NCI-H2227 (cell line): ENCODE data around the gene BANF1.
"Not testable (repeated sequence)": the region's sequence is repeated elsewhere in the genome, so short reads cannot be mapped to it uniquely, and the experiment has no call there.

Experiments used
- DNase-seq: peaks from one replicate; lab custom pipeline; 2025; ENCODE audit not compliant: unreplicated experiment; lab: John Stamatoyannopoulos, UW

The BANF1 gene

DNA sequence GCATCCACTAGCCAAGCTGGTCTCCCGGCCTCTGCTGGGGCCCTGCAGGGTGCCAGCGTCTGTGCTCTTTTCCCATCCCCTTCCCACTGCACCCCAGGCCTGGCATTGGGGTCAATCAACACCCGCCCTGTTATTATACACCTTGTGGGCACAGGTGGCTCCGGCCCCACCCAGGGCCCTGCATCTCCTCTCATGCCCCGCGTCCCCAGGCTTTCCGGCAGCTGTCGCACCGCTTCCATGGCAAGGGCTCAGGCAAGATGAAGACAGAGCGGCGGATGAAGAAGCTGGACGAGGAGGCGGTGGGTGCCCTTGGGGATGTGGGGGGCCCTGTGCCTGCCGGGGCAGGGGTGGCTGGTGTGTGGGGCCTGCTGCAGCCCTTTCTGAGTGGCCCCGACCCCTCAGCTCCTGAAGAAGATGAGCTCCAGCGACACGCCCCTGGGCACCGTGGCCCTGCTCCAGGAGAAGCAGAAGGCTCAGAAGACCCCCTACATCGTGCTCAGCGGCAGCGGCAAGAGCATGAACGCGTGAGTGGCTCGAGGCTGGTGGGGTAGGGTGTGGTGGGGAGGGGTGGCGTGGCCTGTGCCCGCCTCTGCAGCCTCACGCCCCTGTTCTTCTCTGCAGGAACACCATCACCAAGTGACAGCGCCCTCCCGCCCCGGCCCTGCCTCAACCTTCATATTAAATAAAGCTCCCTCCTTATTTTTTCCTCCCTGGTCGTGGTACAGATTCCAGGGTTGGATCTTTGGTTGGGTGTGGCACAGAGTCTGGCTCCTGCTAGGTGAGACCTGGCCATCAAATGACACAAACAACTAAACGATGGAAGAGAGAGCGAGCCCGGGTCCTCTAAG is 23.7 kb upstream of the BANF1 start:
- no peak for DNase-seq

DNA sequence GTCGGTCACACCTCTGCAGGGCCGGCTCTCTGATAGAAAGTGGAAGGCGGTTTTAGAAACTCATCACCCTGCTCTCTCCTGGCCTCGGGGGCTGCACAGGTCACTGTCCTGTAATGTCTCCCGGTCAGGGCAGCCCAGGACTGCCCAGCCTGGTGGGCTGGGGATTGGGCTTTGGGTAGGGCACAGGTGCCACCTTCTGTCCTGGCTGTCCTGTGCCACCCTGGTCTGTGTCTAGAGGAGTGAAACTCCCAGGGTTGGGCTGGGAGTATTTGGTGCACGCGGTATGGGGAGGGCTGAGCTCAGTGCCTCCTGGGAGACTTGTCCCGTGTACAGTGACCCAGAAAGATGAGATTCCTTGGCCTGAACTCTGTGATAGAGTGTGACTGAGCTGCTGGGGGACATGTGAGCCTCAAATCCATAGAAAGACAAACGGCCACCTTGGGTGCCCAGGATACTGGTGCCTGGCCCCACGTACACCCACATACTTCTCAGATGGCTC is 23.0 kb upstream of the BANF1 start:
- no peak for DNase-seq

DNA sequence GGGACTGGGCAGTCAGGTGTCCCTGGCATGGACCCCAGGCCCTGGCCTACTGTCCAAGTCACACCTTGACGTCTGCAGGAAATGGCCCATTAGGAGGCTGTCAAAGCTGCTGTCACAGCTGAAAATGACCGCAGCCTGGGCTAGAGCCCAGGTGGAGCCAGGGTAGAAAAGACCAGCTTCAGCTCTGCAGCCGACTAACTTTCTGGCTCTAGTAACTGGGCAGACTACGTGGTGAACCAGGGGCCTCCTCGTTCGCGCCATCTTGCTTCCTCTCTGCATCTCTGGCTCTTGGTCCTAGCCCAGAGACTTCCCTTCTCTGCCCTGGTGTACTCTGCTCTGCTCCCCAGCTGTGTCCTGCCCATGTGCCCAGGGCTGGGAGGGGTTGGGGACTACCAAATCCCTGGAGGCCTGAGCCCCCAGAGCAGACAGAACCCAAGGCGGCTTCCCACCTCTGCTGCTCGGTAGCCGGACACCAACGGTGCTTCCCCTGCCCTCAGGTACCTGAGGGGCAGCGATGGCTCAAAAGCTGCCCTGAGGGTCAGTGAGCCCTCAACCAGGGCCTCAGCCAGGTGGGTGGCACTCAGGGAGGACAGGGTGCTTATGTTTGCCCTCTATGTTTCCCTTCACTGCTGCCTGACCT is 21.1 kb upstream of the BANF1 start:
- no peak for DNase-seq

DNA sequence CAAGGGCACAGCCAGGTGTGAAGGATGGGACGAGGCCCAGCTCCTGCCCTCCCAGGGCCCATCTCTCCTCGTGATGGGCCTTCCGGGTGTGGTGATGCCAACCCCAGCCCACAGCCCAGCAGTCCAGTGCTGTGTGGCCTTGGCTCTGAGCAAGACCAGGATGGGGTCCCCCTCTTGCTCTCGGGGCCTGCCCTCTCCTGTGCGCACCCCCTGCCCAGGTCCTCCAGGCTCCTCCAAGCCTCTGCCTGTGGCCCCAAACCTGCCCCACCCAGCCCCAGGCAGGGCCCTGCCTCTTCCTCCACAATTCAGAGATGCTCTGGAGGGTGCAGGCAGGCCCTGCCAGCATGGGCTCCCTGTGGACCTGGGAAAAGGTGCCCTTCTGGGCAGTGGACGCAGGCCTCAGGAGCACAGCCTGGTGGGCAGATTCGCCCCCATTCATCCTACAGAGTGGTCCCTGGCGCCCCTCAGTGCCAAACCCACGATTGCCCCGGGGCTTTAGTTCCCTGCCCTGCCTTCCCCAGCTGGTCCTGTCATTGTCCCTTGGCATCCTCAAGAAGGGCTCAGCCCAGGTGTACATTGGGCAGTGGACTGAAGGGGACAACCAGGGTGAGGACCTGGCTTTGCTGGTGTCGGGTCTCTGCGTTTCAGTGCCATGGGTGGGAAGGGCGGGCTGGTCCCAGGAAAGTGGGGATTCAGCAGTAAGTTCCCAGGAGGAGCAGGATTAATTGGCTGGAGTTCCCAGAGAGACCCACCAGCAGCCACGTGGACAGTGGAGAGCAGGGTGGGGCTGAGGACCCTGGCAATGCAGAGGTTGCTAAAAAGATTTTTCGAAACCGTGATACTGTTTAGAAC is 20.1 kb upstream of the BANF1 start:
- DNase-seq: no peak

DNA sequence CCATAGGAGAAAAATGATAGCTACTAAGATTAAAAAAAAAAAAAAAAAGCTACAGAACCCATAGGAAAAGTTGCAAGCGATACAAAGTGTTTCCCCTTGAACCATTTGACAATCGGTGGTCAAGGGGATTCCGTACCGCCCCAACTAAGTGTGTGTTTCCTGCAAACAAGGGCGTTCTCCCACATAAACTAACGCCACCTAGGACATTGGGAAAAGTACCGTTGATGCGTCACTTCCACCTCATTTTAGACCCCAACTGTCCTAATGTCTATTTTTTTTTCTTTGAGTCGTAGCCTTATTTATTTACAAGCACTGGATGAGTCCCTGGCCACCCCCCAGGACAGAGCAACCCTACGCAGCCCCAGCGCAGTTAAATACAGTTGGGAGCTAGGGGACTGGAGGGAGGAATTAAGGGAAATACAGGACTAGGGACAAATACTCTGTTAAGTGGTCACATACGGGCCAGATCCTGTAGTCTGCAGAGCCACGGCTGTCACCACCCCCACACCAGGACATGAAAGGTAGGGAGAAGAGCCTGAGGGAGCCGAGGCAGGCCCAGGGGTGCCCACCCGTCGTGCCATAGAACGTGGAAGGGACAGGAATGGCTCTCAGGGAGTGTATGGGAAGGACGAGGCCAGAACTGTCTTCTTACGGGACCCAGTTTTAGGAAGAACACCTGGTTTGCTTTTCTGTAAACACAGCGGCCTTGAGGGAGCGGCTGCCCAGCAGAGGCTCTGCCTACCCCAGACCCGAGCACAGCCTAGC is 19.3 kb upstream of the BANF1 start:
- no peak for DNase-seq

DNA sequence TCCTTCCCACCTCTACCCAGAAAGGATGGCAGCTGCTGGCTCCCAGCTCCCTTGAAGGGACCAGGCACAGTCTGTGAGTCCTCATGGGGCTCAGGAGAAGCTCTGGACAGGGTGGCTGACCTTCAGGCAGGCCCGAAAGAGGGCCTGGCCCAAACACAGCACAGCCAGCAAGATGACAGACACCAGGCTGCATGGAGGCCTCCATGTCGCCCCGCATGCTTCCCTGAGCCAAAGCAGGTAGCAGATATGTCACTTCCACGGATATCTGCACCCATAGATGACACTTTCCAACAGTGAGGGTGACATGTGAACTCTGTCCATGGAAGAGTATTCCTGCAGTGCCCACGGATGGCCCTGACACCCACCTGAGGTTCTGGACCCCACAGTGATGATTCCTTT is 18.7 kb upstream of the BANF1 start:
- no peak for DNase-seq

DNA sequence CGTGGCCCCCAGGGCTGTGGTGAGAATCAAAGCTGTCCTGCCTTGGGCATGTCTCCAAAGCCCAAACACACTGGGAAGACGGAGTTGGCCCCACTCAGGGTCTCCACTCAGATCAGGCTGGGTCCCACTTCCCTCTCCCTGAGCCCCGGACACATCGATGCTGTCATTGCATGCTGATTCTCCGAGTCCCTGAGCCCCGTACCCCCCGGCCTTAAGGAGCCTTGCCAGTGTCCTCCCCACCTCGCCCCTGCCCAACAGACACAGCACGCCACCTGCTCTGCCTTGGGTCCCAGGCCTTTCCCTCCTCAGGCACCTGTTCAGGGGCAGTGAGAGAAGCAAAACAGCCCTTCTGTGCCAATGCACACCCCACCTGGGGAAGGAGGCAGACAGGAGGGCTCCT is 15.0 kb upstream of the BANF1 start:
- DNase-seq: no peak

DNA sequence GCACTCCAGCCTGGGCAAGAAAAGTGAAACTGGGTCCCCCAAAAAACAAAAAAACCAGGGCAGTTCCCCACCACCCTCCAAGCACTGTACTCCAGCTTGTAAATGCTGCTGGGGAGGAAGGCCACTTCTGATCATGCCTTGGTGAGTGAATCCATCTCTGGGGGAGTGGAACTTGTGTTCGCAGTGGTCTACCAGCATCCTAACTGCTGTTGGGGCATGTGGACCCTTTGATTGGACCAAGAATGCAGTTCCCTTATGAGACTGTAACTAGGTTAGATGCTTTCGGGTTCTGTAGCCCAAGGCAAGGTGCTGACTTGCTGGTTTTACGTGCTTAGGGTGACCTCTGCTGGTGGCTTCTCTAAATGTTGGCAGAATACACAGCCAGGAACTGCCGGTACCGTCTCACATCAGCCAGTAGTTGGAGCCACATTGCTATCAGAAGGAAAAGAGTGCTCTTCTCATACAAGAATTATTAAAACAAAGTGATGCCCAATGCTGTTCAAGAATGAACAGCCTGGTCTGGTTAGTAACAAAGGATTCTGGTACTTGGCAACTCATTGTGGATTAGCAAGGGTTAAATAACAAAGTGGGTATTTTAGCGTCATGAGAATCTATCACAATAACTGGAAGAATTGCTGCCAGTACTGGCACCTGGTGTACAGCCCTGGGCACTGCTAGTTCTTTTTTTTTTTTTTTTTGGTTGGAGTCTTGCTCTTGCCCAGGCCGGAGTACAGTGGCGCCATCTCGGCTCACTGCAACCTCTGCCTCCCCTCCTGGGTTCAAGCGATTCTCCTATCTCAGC is 13.3 kb upstream of the BANF1 start:
- peak; percentile 95 for DNase-seq

DNA sequence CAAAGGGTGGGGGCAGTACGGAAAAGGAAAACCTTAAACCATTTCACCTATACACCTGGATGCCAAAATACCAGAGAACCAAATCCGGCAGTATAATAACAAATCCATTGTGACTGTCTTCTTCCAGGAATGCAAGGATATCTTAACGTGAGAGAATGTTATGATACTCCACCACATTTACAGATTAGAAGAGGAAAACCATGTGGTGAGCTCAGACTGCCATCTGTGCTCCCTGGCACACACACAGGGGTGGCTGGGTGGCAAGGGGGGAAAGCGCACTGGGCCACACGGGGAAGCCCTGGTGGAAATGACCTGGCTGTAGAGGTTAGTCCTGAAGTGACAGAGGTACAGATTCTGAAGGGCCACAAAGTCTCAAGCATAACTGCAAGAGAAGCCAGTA is 10.2 kb upstream of the BANF1 start:
- no peak for DNase-seq

DNA sequence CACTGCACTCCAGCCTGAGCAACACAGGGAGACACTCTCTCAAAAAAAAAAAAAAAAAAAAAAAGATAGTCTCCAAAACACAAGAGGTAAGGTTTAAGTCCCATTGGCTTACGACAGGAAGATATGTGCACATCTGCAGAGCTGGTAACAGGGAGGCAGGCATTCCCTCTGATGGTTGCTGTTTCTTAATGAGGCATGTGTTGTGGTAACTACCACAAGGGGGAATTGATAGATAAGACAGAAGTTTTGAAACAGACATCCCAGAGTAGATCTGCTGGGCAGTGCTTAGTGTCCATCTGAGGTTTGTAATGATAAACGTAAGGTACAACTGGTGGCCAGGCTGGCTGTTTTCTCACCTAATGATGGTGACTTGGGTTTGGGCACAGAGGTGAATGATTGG is 5.0 kb upstream of the BANF1 start:
- no peak for DNase-seq

DNA sequence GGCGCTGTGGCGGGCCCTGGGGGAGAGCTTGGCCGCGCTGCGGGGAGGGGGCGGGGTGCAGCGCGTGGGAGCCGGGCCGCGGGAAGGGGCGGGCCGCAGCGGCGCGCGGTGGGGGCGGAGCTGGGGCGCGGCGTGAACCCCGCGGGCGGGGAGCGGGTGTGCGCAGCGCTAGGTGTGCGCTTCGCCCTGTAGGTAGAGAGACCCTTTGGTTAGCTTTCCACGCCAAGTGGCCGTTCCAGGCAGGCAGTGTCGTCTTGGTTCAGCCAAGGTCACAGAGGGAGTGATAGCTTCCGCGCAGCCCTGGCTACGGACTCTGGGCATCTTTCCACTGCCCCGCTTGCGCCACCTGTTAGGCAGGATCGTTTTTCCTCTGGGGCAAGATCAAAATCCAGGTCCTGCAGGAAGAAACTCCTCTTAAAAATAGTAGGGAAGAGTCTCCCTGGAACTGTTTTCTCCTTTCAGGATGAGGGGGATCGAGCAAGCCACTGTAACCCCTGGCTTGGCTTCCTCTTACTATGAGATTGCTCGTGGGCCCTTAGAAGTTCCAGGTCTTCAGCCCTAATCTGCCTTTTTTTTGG is 434 bp downstream of the BANF1 start:
- DNase-seq: peak; percentile 83

DNA sequence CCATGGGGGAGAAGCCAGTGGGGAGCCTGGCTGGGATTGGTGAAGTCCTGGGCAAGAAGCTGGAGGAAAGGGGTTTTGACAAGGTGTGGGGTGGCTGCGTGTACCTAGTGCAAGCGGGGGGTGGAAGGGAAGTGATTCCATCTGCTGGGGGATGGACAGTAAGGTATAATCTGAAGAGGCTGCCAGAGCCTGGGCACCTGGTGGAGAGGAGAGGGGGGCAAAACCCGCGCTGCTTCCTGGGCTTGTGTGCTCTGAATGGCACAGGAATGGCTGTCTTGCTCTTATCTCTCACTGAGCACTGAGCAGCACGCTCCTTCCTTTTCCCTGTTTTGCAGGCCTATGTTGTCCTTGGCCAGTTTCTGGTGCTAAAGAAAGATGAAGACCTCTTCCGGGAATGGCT is 988 bp downstream of the BANF1 start:
- DNase-seq: no peak

DNA sequence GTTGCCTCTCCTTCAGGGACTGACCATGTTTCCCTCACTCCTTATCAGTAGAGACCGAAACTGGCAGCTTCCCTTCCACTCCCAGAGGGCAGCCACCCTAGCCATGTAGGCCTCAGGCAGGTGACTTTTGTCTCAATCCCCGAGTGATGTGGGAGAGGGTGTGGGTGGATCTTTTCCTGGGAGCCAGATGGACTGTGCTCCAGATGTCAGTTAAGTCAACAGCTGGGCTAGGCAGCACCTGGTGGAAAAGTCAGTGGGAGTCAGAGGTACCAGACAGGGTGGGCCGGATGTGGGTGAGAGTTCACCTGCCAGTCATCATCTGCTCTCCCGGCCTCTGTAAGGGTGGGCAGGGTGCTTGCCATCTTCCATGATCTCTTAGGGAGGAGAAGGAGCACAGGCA is 1.9 kb downstream of the BANF1 start:
- DNase-seq: no peak

DNA sequence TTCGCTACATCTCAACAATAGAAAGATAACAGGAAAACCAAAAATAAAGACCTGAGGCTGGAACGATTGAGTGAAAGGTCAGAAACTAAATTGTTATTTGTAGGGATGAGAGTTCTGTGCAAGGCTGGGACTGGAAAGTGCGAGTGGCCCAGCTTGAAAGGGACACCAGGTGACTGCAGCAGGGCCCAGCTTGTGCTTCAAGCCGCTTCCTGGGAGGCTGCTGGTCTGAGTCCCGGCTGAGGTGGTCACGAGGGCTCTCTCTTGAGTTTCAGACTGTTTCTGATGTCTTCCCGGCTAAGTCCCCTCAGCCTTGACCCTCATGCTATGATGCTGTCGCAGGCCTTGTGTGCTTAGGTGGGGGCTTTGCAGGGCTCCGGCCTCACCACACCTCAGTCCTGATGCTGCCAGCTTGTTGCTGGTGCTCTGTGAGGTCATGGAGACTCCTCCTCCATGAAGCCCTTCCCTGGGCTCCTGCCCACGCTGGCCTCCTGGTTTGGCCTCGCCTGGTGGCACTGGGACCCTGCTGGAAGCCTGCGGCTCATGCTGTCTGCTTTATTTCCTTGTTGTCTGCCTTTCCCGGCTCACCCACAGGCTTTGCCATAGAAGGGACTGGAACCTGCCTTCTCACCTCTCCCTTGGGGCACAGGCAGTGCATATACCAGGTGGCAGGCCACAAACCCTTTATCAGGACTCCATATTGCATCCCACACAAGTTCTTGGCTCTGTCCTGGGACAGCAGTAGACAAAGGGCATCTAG is 4.0 kb downstream of the BANF1 start:
- no peak for DNase-seq

DNA sequence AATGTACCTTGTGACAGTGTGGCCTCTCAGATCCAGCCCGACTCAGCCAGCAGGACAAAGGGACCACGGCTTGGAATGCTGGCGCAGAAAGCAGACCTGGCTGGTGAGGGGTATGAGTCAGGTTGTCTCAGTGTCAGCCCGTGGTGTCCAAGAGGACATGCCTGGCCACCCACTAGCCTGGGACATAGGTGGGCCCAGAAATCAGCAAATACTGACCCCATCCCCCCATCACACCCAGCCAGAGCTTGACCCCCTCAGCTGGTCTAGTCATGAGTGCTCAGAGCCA is 4.5 kb downstream of the BANF1 start:
- DNase-seq: no peak

DNA sequence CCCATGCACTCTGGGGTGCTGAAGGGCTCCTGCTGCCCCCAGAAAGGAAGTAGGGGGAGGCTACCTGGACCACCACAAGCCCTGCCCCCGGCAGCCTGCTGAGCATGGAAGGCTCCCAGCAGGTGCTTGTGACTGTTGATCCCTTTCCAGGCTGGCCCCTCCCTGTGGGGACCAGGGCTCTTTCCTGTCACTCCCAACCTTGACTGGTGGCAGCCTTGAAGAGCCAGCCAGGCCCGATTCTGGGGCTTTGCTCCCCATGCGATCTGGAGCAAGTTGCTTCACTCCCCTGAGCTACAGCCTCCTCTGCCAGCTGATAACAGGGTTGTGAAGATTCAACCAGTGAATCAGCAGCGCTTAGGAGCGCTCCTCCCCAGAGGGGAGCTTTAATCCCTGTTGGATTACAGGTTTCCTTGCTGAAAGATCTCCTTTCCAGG is 4.9 kb downstream of the BANF1 start:
- peak; percentile 20 for DNase-seq

DNA sequence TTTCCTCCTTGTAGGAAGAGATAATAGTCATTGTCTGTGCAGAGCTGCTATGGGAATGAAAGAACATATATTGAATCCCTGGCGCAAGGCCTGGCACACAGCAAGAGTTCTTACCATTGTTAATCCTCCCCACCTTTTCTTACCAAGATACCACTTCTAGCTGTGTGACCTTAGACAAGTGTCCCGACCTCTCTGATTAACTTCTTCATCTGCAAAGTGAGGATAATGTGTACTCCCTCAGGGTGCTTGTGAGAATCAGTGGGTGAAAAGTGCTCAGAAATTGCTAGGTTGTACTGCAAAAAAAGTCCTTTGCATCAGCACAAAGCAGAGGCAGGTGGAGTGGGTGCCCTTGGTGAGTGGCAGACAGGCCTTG is 5.8 kb downstream of the BANF1 start:
- no peak for DNase-seq

DNA sequence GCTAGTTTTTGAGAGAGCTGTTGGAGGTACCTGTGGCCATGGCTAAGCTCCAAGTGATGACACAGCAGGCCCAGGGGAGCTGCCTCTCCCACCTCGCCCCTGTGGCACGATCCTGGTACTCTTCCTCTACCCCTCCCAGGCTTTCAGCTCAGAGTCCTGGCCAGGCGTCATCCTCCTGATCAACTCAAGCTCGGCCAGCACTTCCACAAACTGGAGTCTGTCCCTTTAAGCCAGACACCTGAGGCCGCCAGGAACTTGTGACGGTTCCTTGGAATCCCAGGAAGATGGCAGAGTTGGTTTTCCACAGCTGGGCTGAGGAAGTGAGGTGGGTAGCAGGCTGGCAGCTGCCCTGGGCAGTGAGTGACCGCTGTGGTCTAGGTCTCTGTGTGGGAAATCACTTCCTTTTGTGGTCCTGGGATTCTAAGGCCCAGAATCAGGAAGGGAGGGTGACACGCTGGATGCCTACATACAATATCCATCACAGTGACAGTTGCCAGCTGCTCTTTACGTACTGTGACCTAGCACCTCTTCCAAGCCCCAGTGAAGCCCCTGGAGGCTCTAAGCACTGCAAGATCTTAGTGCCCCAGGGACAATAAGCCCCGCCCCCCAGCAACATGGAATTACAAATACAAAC is 6.3 kb downstream of the BANF1 start:
- no peak for DNase-seq

DNA sequence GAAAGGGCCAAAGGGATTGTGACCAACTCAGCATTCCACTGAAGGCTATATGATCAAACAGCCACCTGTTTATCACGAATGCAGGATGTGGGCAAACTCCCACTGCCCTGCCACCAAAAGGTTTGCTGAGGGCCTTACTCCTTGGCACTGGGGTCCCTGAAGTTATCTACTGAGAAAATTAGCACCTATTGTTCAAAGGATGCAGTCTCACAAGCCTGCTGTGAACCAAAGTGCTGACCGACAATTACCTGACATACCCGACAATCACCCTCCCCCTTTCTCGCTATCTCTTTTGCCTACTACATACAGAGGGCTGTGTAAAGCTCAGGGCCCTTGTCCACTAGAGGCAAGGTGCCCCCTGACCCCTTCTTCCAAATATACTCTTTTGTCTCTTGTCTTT is 7.7 kb downstream of the BANF1 start:
- DNase-seq: not testable (repeated sequence)
